ENCODE measurements around the gene LSAMP. TPM values are rescaled to one million over a fixed set of nuclear protein-coding genes. Genes with fewer than 3 reads are reported as not detected.

The LSAMP gene
- polyA plus RNA-seq, 3 donors, result not detected

DNA sequence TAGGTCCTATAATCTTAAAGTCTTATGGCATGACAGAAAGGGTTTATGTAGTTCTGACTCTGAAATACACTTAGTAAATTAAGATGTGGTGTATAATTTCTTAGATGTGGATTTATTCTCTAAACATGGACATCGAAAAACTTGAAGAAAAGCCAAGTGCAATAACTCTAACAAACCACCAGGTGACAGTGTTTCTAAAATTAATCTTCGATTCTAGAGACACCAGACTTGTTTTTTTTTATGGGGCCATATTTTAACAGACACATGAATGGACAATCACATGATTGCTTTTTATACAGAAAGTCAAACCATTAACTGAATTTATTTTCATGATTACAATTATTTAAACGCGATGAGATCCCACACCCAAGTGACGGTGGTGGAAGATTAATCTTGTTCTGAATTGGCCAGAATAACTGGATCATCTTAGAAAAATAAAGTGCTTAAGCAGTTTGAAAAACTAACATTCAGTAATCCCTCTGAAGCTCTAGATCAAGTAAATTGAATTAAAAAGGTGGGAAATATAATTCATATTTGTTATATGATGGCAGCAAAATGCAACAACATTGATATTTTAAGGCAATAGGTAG is 305.1 kb downstream of the LSAMP start:
- no peaks in the 10 kb centered on the region for H3K4me1 ChIP-seq (ENCODE audit: control insufficient read depth in 1 of 2, insufficient read depth in 2 of 2, low read length in 2 of 2)
- TF ChIP-seq, protein P1, sequence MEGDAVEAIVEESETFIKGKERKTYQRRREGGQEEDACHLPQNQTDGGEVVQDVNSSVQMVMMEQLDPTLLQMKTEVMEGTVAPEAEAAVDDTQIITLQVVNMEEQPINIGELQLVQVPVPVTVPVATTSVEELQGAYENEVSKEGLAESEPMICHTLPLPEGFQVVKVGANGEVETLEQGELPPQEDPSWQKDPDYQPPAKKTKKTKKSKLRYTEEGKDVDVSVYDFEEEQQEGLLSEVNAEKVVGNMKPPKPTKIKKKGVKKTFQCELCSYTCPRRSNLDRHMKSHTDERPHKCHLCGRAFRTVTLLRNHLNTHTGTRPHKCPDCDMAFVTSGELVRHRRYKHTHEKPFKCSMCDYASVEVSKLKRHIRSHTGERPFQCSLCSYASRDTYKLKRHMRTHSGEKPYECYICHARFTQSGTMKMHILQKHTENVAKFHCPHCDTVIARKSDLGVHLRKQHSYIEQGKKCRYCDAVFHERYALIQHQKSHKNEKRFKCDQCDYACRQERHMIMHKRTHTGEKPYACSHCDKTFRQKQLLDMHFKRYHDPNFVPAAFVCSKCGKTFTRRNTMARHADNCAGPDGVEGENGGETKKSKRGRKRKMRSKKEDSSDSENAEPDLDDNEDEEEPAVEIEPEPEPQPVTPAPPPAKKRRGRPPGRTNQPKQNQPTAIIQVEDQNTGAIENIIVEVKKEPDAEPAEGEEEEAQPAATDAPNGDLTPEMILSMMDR (IDR thresholded peaks at IDR 0.05), result peak; percentile 68
- 0% methylated on average over 1 of the region's 5 CpGs for WGBS (ENCODE audit: insufficient coverage)
- no peak overlapping the region for H2AFZ ChIP-seq (ENCODE audit: insufficient read depth, low read depth, low read length, poor library complexity, severe bottlenecking)
- H3K9me3 ChIP-seq (replicated peaks in 1 of 2; ENCODE audit: control insufficient read depth in 1 of 2, insufficient read depth in 1 of 2, low read length in 2 of 2), result no peaks in the 10 kb centered on the region
- Mint-ChIP-seq H3K9me3 (no peaks in the 10 kb centered on the region), H3K27ac (no peak overlapping the region), H3K36me3 (no peaks in the 10 kb centered on the region), H3K27me3 (ENCODE audit: low read depth in 3 of 3) (no peaks in the 10 kb centered on the region), H3K4me3 (no peak overlapping the region), H3K4me1 (no peaks in the 10 kb centered on the region)
- H3K79me2 ChIP-seq (ENCODE audit: insufficient read depth, low read length), result no peaks in the 10 kb centered on the region
- H3K27ac ChIP-seq (ENCODE audit: low read depth in 1 of 2, low read length in 2 of 2), result no peak overlapping the region
- H4K20me1 ChIP-seq (ENCODE audit: insufficient read depth, low read length), result no peaks in the 10 kb centered on the region
- no peaks in the 10 kb centered on the region for H3K36me3 ChIP-seq (replicated peaks in 1 of 2; ENCODE audit: control insufficient read depth in 1 of 2, insufficient read depth in 2 of 2, low read length in 2 of 2)
- H3K27me3 ChIP-seq (ENCODE audit: control insufficient read depth in 2 of 2, insufficient read depth in 2 of 2, low read length in 2 of 2), result no peaks in the 10 kb centered on the region
- no peak overlapping the region for H3K4me2 ChIP-seq (replicated peaks; ENCODE audit: extremely low read depth, low read length, poor library complexity, severe bottlenecking)
- intact Hi-C loops (cut with micrococcal nuclease), result no loop called here
- no peak overlapping the region for H3K9ac ChIP-seq (ENCODE audit: insufficient read depth, low read length, poor library complexity, severe bottlenecking)
- no peak overlapping the region for H3K4me3 ChIP-seq (replicated peaks in 1 of 3; ENCODE audit: low read depth in 2 of 3, low read length in 3 of 3)
- DNase-seq, result no peak

DNA sequence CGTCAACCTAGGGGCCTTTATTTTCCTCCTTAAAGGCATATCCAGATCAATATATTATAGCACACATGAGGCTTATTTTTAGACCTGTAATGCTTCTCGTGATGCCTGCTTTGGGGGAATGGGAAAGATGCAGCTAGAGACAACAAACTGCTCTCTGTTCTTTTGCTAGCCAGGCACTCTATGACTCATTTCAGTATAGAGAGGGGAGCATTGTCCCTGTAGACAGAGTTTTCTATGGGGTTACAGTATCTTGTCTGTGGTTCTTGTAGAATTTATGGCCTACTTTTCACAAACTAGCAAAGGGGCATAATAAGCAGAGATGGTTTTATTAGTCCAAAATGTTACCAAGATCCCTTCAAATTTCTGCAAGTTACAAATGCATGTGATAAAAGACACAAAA is 305.6 kb downstream of the LSAMP start:
- Histone ChIP-seq H4K20me1 (ENCODE audit: insufficient read depth, low read length) (no peaks in the 10 kb centered on the region), H3K9ac (ENCODE audit: insufficient read depth, low read length, poor library complexity, severe bottlenecking) (no peak overlapping the region), H3K27me3 (ENCODE audit: control insufficient read depth in 2 of 2, insufficient read depth in 2 of 2, low read length in 2 of 2) (no peaks in the 10 kb centered on the region), H3K36me3 (replicated peaks in 1 of 2; ENCODE audit: control insufficient read depth in 1 of 2, insufficient read depth in 2 of 2, low read length in 2 of 2) (no peaks in the 10 kb centered on the region), H3K79me2 (ENCODE audit: insufficient read depth, low read length) (no peaks in the 10 kb centered on the region), H3K4me1 (ENCODE audit: control insufficient read depth in 1 of 2, insufficient read depth in 2 of 2, low read length in 2 of 2) (no peaks in the 10 kb centered on the region), H2AFZ (ENCODE audit: insufficient read depth, low read depth, low read length, poor library complexity, severe bottlenecking) (no peak overlapping the region), H3K27ac (ENCODE audit: low read depth in 1 of 2, low read length in 2 of 2) (no peak overlapping the region), H3K4me2 (replicated peaks; ENCODE audit: extremely low read depth, low read length, poor library complexity, severe bottlenecking) (no peak overlapping the region), H3K4me3 (replicated peaks in 1 of 3; ENCODE audit: low read depth in 2 of 3, low read length in 3 of 3) (no peak overlapping the region), H3K9me3 (replicated peaks in 1 of 2; ENCODE audit: control insufficient read depth in 1 of 2, insufficient read depth in 1 of 2, low read length in 2 of 2) (no peaks in the 10 kb centered on the region)
- no peaks in the 10 kb centered on the region for H3K36me3 Mint-ChIP-seq
- H3K4me1 Mint-ChIP-seq, result no peaks in the 10 kb centered on the region
- H3K27me3 Mint-ChIP-seq (ENCODE audit: low read depth in 3 of 3), result no peaks in the 10 kb centered on the region
- intact Hi-C loops (cut with micrococcal nuclease), result no loop called here
- WGBS (ENCODE audit: insufficient coverage), result 83% methylated on average over 1 of the region's 2 CpGs
- no peak for DNase-seq
- H3K4me3 Mint-ChIP-seq, result no peak overlapping the region
- no peaks in the 10 kb centered on the region for H3K9me3 Mint-ChIP-seq
- no peak overlapping the region for H3K27ac Mint-ChIP-seq
- TF ChIP-seq, protein P1 (IDR thresholded peaks at IDR 0.05), result no peak
